H9 (cell line): ENCODE results near the gene CCDC7. TPM values are rescaled to one million over a fixed set of nuclear protein-coding genes. Genes with fewer than 3 reads are reported as not detected.

Experiments used
- DNase-seq: peaks from one replicate; pipeline ENCODE4 v3.0.0-alpha.2; 2017
- H2AFZ ChIP-seq: one replicate; pipeline ENCODE4 v1.6.1; 2013; ENCODE audit warnings: mild to moderate bottlenecking, low read length, control low read depth, moderate library complexity
- H2AK5ac ChIP-seq: 2 replicates; pipeline ENCODE4 v1.6.1; 2013; ENCODE audit warnings: low read length, control low read depth, mixed read lengths; ENCODE audit not compliant: insufficient read length
- H2BK120ac ChIP-seq: one replicate; pipeline ENCODE4 v1.6.1; 2013; ENCODE audit warnings: low read depth, mild to moderate bottlenecking, low read length, control low read depth, inconsistent platforms; ENCODE audit not compliant: poor library complexity, severe bottlenecking
- H2BK12ac ChIP-seq: 2 replicates; pipeline ENCODE4 v1.6.1; 2013; ENCODE audit warnings: low read length, control low read depth, mixed read lengths, low read depth; ENCODE audit not compliant: insufficient read length
- H2BK15ac ChIP-seq: 2 replicates; pipeline ENCODE4 v1.6.1; 2013; ENCODE audit warnings: low read depth, low read length, control low read depth
- H2BK20ac ChIP-seq: one replicate; pipeline ENCODE4 v1.6.1; 2013; ENCODE audit warnings: low read depth, mild to moderate bottlenecking, low read length, control low read depth, inconsistent platforms; ENCODE audit not compliant: poor library complexity, severe bottlenecking
- H2BK5ac ChIP-seq: 2 replicates; pipeline ENCODE4 v1.6.1; 2013; ENCODE audit warnings: low read length, control low read depth, mixed read lengths; ENCODE audit not compliant: insufficient read length
- H3K14ac ChIP-seq: 2 replicates; pipeline ENCODE4 v1.6.1; 2013; ENCODE audit warnings: low read length, control low read depth; ENCODE audit not compliant: insufficient read depth
- H3K18ac ChIP-seq: 2 replicates; pipeline ENCODE4 v1.6.1; 2013; ENCODE audit warnings: low read depth, mild to moderate bottlenecking, mixed read lengths, low read length, control low read depth; ENCODE audit not compliant: insufficient read length
- H3K23ac ChIP-seq: 2 replicates; pipeline ENCODE4 v1.6.1; 2013; ENCODE audit warnings: low read length, control low read depth, mixed read lengths, low read depth; ENCODE audit not compliant: insufficient read length
- H3K23me2 ChIP-seq: 2 replicates; pipeline ENCODE4 v1.6.1; 2013; ENCODE audit warnings: low read depth, mild to moderate bottlenecking, mixed read lengths, low read length, control low read depth; ENCODE audit not compliant: insufficient read length, poor library complexity, severe bottlenecking
- H3K27ac ChIP-seq: 2 replicates; pipeline ENCODE4 v1.5.1; 2013; ENCODE audit warnings: low read length, control low read depth, mixed read lengths, low read depth; ENCODE audit not compliant: insufficient read length
- H3K27me3 ChIP-seq: 2 replicates; pipeline ENCODE4 v1.6.1; 2013; ENCODE audit warnings: low read length, control low read depth, inconsistent platforms; ENCODE audit not compliant: insufficient read depth
- H3K4ac ChIP-seq: 2 replicates; pipeline ENCODE4 v1.6.1; 2013; ENCODE audit warnings: low read depth, mild to moderate bottlenecking, control low read depth, inconsistent platforms, low read length, moderate library complexity
- H3K4me1 ChIP-seq: 2 replicates; pipeline ENCODE4 v1.6.1; 2013; ENCODE audit warnings: low read length, control low read depth, inconsistent platforms; ENCODE audit not compliant: insufficient read depth
- H3K4me2 ChIP-seq: 2 replicates; pipeline ENCODE4 v1.6.1; 2013; ENCODE audit warnings: low read length, control low read depth, mixed read lengths; ENCODE audit not compliant: insufficient read length, insufficient read depth
- H3K56ac ChIP-seq: 2 replicates; pipeline ENCODE4 v1.6.1; 2013; ENCODE audit warnings: low read depth, mild to moderate bottlenecking, mixed read lengths, low read length, control low read depth; ENCODE audit not compliant: insufficient read length
- H3K79me1 ChIP-seq: 2 replicates; pipeline ENCODE4 v1.6.1; 2013; ENCODE audit warnings: low read depth, mild to moderate bottlenecking, moderate library complexity, low read length, control low read depth, inconsistent platforms; ENCODE audit not compliant: insufficient read depth, poor library complexity, severe bottlenecking
- H3K79me2 ChIP-seq: 2 replicates; pipeline ENCODE4 v1.6.1; 2013; ENCODE audit warnings: low read length, control low read depth, inconsistent platforms; ENCODE audit not compliant: insufficient read depth
- H3K9ac ChIP-seq: 2 replicates; pipeline ENCODE4 v1.6.1; 2013; ENCODE audit warnings: low read length, control low read depth, mixed read lengths; ENCODE audit not compliant: insufficient read length; ENCODE audit errors: extremely low read depth
- H3K9me3 ChIP-seq: one replicate; pipeline ENCODE4 v1.6.1; 2013; ENCODE audit warnings: low read depth, low read length, inconsistent platforms; ENCODE audit not compliant: control insufficient read depth
- H3T11ph ChIP-seq: one replicate; pipeline ENCODE4 v1.6.1; 2013; ENCODE audit warnings: mild to moderate bottlenecking, low read length, control low read depth, inconsistent platforms
- H4K20me1 ChIP-seq: one replicate; pipeline ENCODE4 v1.6.1; 2013; ENCODE audit not compliant: control insufficient read depth, insufficient read length, insufficient read depth
- H4K5ac ChIP-seq: 2 replicates; pipeline ENCODE4 v1.6.1; 2013; ENCODE audit warnings: low read depth, mild to moderate bottlenecking, mixed read lengths, low read length, control low read depth; ENCODE audit not compliant: insufficient read length
- H4K8ac ChIP-seq: replicated peaks from 2 replicates; pipeline ENCODE4 v1.6.1; 2013; ENCODE audit warnings: low read length, control low read depth, mixed read lengths, low read depth; ENCODE audit not compliant: insufficient read length
- H4K91ac ChIP-seq: 2 replicates; pipeline ENCODE4 v1.6.1; 2013; ENCODE audit warnings: low read depth, mild to moderate bottlenecking, moderate library complexity, mixed read lengths, low read length, control low read depth; ENCODE audit not compliant: insufficient read length
- H3K27ac Mint-ChIP-seq, 3 experiments: 2 replicates in 2 of 3; 3 replicates in 1 of 3; pipeline ENCODE4 v1.8.0; 2020 to 2021; ENCODE audit warnings: mixed read lengths in 3 of 3, mild to moderate bottlenecking in 1 of 3, moderate library complexity in 1 of 3
- H3K27me3 Mint-ChIP-seq: 2 replicates; pipeline ENCODE4 v1.8.0; 2021; ENCODE audit warnings: low read depth, mild to moderate bottlenecking, moderate library complexity, mixed read lengths
- H3K36me3 Mint-ChIP-seq, 3 experiments: 2 replicates in 2 of 3; 3 replicates in 1 of 3; pipeline ENCODE4 v1.8.0; 2020 to 2021; ENCODE audit warnings: low read depth in 3 of 3, mixed read lengths in 3 of 3; ENCODE audit not compliant: insufficient read depth in 1 of 3
- H3K4me1 Mint-ChIP-seq, 2 experiments: 2 replicates each; pipeline ENCODE4 v1.8.0; 2020; ENCODE audit warnings: mixed read lengths in 2 of 2
- H3K4me3 Mint-ChIP-seq, 2 experiments: 2 replicates in 1 of 2; 3 replicates in 1 of 2; pipeline ENCODE4 v1.8.0; 2020 to 2021; ENCODE audit warnings: mild to moderate bottlenecking in 2 of 2, mixed read lengths in 2 of 2, moderate library complexity in 1 of 2
- H3K9me3 Mint-ChIP-seq, 2 experiments: 2 replicates in 1 of 2; 3 replicates in 1 of 2; pipeline ENCODE4 v1.8.0; 2020; ENCODE audit warnings: mild to moderate bottlenecking in 2 of 2, mixed read lengths in 2 of 2, moderate library complexity in 1 of 2
- WGBS: extraction: QIAGEN DNeasy Blood & Tissue Kit; methylation state at CpG from one replicate; pipeline ENCODE4 v1.1.7; 2013; ENCODE audit warnings: missing lambda C conversion rate, low lambda C conversion rate, mixed read lengths; ENCODE audit not compliant: insufficient read length; ENCODE audit errors: extremely low coverage; 5-methylcytosine and 5-hydroxymethylcytosine counted together
- total RNA-seq: library from RNA; stranded (reverse); gene quantifications from 2 replicates; pipeline ENCODE4 v1.2.1, GENCODE V29; 2021
- TF ChIP-seq, protein P1 (sequence below): fragments of 200-600 bp; sonication (generic); conservative IDR thresholded peaks from 3 replicates; pipeline ENCODE4 v1.8.0; 2021; ENCODE audit warnings: antibody characterized with exemption, mild to moderate bottlenecking

CCDC7 gene
- total RNA-seq, 1 experiment from 2014 or later = 1.6 TPM

DNA sequence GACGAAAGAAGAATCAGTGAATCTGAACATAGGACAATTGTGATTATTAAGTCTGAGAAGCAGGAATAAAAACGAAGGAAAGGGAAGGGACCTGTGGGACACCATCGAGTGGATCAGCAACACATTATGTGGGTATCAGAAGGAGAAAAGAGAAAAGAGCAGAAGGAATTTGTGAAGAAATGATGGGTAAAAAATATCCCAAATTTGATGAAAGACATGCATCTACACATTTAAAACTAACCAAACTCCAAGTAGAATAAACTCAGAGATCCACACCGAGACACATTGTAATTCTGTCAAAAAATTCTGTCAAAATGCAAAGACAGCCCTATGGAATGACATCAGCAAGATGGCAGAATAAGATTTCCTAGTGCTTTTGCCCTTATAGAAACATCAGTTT, 341.0 kb downstream of the CCDC7 start:
- Histone ChIP-seq H3K4me1 (no peaks in the 10 kb centered on the region), H2BK15ac (no peak overlapping the region), H3K9me3 (no peaks in the 10 kb centered on the region), H3K27me3 (no peaks in the 10 kb centered on the region), H3K79me2 (no peaks in the 10 kb centered on the region), H2BK5ac (no peak overlapping the region), H3K9ac (no peak overlapping the region), H2BK12ac (no peak overlapping the region), H4K8ac (no peak overlapping the region), H3K14ac (no peak overlapping the region), H3K18ac (no peak overlapping the region), H3K23ac (no peak overlapping the region), H2BK20ac (no peak overlapping the region), H3K23me2 (no peaks in the 10 kb centered on the region), H4K5ac (no peak overlapping the region), H3K4ac (no peak overlapping the region), H3K79me1 (no peaks in the 10 kb centered on the region), H3K27ac (no peak overlapping the region), H4K20me1 (no peaks in the 10 kb centered on the region), H3T11ph (no peak overlapping the region), H2AK5ac (no peak overlapping the region), H2AFZ (no peak overlapping the region), H3K4me2 (no peak overlapping the region), H3K56ac (no peak overlapping the region), H2BK120ac (no peak overlapping the region), H4K91ac (no peak overlapping the region)
- Mint-ChIP-seq H3K9me3 (peaks cover 3 to 8% of the 10 kb centered on the region in 2 experiments; a peak in 3 of 5 replicates), H3K27ac (no peak overlapping the region), H3K4me3 (no peak overlapping the region), H3K4me1 (no peaks in the 10 kb centered on the region), H3K27me3 (no peaks in the 10 kb centered on the region), H3K36me3 (peaks cover 0 to 5% (median 0%) of the 10 kb centered on the region in 3 experiments; a peak in 2 of 7 replicates)
- WGBS = no CpG with 5 or more reads among the region's 4 CpGs
- TF ChIP-seq, protein P1, sequence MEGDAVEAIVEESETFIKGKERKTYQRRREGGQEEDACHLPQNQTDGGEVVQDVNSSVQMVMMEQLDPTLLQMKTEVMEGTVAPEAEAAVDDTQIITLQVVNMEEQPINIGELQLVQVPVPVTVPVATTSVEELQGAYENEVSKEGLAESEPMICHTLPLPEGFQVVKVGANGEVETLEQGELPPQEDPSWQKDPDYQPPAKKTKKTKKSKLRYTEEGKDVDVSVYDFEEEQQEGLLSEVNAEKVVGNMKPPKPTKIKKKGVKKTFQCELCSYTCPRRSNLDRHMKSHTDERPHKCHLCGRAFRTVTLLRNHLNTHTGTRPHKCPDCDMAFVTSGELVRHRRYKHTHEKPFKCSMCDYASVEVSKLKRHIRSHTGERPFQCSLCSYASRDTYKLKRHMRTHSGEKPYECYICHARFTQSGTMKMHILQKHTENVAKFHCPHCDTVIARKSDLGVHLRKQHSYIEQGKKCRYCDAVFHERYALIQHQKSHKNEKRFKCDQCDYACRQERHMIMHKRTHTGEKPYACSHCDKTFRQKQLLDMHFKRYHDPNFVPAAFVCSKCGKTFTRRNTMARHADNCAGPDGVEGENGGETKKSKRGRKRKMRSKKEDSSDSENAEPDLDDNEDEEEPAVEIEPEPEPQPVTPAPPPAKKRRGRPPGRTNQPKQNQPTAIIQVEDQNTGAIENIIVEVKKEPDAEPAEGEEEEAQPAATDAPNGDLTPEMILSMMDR = no peak
- no peak for DNase-seq
